ENCODE results near the gene MOB2. TPM values are rescaled to one million over a fixed set of nuclear protein-coding genes. Genes with fewer than 3 reads are reported as not detected.

The MOB2 gene
- total RNA-seq, 2 donors from 2014 or later = 39.3 to 46.5 TPM

DNA sequence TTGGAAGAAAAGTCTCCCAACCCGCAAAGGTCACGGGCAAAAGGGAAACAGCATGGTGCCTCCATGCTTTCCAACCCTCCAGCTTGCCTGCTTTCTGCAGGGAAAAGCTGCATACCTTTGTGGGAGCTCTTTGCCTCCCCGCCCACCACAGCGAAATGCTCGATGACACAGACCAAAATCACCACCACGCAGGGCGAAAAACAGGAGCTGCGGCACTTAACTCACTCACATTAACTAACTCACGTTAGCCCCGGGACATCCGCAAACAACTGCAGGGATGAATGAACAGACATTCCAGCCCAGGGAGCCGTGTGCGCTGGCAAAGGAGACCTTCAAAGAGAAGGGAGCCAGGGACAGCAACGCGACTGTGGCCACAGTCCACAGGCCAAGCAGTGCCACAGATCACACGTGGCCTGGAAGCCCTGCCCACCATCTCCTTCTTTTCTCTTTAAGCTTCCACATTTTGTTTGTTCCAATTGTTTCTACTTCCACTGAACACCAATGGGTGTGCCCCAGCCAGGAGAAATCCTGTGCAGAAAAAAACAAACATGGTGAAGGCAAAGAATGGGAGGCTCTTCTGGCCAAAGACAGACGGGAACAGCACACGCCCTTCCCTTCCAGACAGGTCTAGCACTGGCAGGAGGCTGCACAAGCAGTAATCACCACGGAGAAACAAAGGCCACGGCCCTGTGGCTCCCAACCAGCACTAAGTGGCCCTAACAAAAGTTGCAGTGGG lies 46.2 kb upstream of the MOB2 start:
- intact Hi-C loops (cut with DNase I) = loop anchor here (5.0 kb wide), 1 partner anchor 80 kb away; no protein-coding TSS in a partner anchor
- Histone ChIP-seq H3K9me3 (no peaks in the 10 kb centered on the region), H3K36me3 (no peaks in the 10 kb centered on the region), H3K27ac (peak overlapping the region; percentile 51 to 63), H3K4me3 (no peak overlapping the region), H3K27me3 (replicated peaks; ENCODE audit: insufficient read depth) (no peaks in the 10 kb centered on the region), H3K4me1 (replicated peaks) (peaks cover 23% of the 10 kb centered on the region)
- TF ChIP-seq POLR2AphosphoS5 (IDR thresholded peaks at IDR 0.05) (peak; percentile 61), POLR2A (IDR thresholded peaks at IDR 0.05) (no peak)
- TF ChIP-seq, protein P1, sequence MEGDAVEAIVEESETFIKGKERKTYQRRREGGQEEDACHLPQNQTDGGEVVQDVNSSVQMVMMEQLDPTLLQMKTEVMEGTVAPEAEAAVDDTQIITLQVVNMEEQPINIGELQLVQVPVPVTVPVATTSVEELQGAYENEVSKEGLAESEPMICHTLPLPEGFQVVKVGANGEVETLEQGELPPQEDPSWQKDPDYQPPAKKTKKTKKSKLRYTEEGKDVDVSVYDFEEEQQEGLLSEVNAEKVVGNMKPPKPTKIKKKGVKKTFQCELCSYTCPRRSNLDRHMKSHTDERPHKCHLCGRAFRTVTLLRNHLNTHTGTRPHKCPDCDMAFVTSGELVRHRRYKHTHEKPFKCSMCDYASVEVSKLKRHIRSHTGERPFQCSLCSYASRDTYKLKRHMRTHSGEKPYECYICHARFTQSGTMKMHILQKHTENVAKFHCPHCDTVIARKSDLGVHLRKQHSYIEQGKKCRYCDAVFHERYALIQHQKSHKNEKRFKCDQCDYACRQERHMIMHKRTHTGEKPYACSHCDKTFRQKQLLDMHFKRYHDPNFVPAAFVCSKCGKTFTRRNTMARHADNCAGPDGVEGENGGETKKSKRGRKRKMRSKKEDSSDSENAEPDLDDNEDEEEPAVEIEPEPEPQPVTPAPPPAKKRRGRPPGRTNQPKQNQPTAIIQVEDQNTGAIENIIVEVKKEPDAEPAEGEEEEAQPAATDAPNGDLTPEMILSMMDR (IDR thresholded peaks at IDR 0.05) = no peak
- 42% methylated on average over 20 of the region's 20 CpGs for WGBS
- DNase-seq (ENCODE audit: low spot score) = no peak

- H3K9me3 ChIP-seq = no peaks in the 10 kb centered on the region
- intact Hi-C loops (cut with DNase I) = loop anchor here (5.0 kb wide), 1 partner anchor 80 kb away; no protein-coding TSS in a partner anchor
- peak overlapping the region; percentile 51 to 63 for H3K27ac ChIP-seq
- TF ChIP-seq, protein P1 (IDR thresholded peaks at IDR 0.05) = peak in 2 of 4 experiments; percentile 8 to 17
- peak; percentile 64 for TF ChIP-seq POLR2AphosphoS5 (IDR thresholded peaks at IDR 0.05)
- TF ChIP-seq POLR2A (IDR thresholded peaks at IDR 0.05) = no peak
- 32% methylated on average over 17 of the region's 17 CpGs for WGBS
- H3K4me3 ChIP-seq = no peak overlapping the region
- H3K36me3 ChIP-seq = no peaks in the 10 kb centered on the region
- H3K27me3 ChIP-seq (replicated peaks; ENCODE audit: insufficient read depth) = no peaks in the 10 kb centered on the region
- peaks cover 23% of the 10 kb centered on the region for H3K4me1 ChIP-seq (replicated peaks)
- peak; percentile 74 for DNase-seq (ENCODE audit: low spot score)
These were observed 45.5 kb upstream of the MOB2 start for GRCh38 chr11:1532014-1532586.

- Histone ChIP-seq H3K36me3 (no peaks in the 10 kb centered on the region), H3K4me1 (replicated peaks) (peaks cover 23% of the 10 kb centered on the region), H3K27me3 (replicated peaks; ENCODE audit: insufficient read depth) (no peaks in the 10 kb centered on the region), H3K27ac (peak overlapping the region in 1 of 2 donors; percentile 28), H3K4me3 (no peak overlapping the region), H3K9me3 (no peaks in the 10 kb centered on the region)
- intact Hi-C loops (cut with DNase I) = loop anchor here (5.0 kb wide), 1 partner anchor 79 kb away; no protein-coding TSS in a partner anchor
- TF ChIP-seq POLR2AphosphoS5 (IDR thresholded peaks at IDR 0.05) (no peak), POLR2A (IDR thresholded peaks at IDR 0.05) (no peak)
- TF ChIP-seq, protein P1 (IDR thresholded peaks at IDR 0.05) = no peak
- WGBS = 45% methylated on average over 12 of the region's 12 CpGs
- DNase-seq (ENCODE audit: low spot score) = no peak
These were observed 45.0 kb upstream of the MOB2 start for GRCh38 chr11:1531449-1532013.

- 75% methylated on average over 14 of the region's 19 CpGs for WGBS
These were observed 44.3 kb upstream of the MOB2 start for GRCh38 chr11:1530686-1531448.

More at GRCh38 chr11:1530686-1531448, 44.3 kb upstream of the MOB2 start:
- Histone ChIP-seq H3K27ac (no peak overlapping the region), H3K4me3 (no peak overlapping the region), H3K36me3 (no peaks in the 10 kb centered on the region), H3K4me1 (replicated peaks) (peaks cover 23% of the 10 kb centered on the region), H3K27me3 (replicated peaks; ENCODE audit: insufficient read depth) (no peaks in the 10 kb centered on the region), H3K9me3 (no peaks in the 10 kb centered on the region)
- no peak for DNase-seq (ENCODE audit: low spot score)
- no peak for TF ChIP-seq POLR2AphosphoS5 (IDR thresholded peaks at IDR 0.05)
- TF ChIP-seq, protein P1 (IDR thresholded peaks at IDR 0.05) = no peak
- no peak for TF ChIP-seq POLR2A (IDR thresholded peaks at IDR 0.05)
- intact Hi-C loops (cut with DNase I) = loop anchor here (5.0 kb wide), 1 partner anchor 79 kb away; no protein-coding TSS in a partner anchor

All from prostate gland (tissue), 2 donors.